Smooth muscle cell (in vitro differentiated cells): ENCODE data around the gene CMTR1. TPM values are rescaled to one million over a fixed set of nuclear protein-coding genes. Genes with fewer than 3 reads are reported as not detected.

Source experiments
- DNase-seq: peaks from one replicate; lab custom pipeline; 2025; ENCODE audit not compliant: unreplicated experiment; lab: John Stamatoyannopoulos, UW
- H2AFZ ChIP-seq: fragments of 200-600 bp; sonication (generic); 2 replicates; pipeline ENCODE4 v1.6.0; 2016; ENCODE audit warnings: antibody characterized with exemption, low read depth, mild to moderate bottlenecking
- H3F3A ChIP-seq: fragments of 200-600 bp; sonication (generic); 2 replicates; pipeline ENCODE4 v1.6.0; 2017; ENCODE audit warnings: antibody characterized with exemption, low read depth
- H3K27ac ChIP-seq: fragments of 200-600 bp; sonication (generic); 2 replicates; pipeline ENCODE4 v1.5.1; 2016; ENCODE audit warnings: low read depth, mild to moderate bottlenecking
- H3K27me3 ChIP-seq: fragments of 200-600 bp; sonication (generic); 2 replicates; pipeline ENCODE4 v1.6.1; 2016; ENCODE audit warnings: low read depth, mild to moderate bottlenecking
- H3K36me3 ChIP-seq: fragments of 200-600 bp; sonication (generic); 2 replicates; pipeline ENCODE4 v1.5.1; 2016; ENCODE audit warnings: low read depth
- H3K4me1 ChIP-seq: fragments of 200-600 bp; sonication (generic); 2 replicates; pipeline ENCODE4 v1.5.1; 2016; ENCODE audit warnings: low read depth
- H3K4me2 ChIP-seq: fragments of 200-600 bp; sonication (generic); 2 replicates; pipeline ENCODE4 v1.6.0; 2016; ENCODE audit warnings: mild to moderate bottlenecking
- H3K4me3 ChIP-seq: fragments of 200-600 bp; sonication (generic); 2 replicates; pipeline ENCODE4 v1.5.1; 2016; ENCODE audit warnings: mild to moderate bottlenecking
- H3K79me2 ChIP-seq: fragments of 200-600 bp; sonication (generic); 2 replicates; pipeline ENCODE4 v1.6.0; 2016; ENCODE audit warnings: low read depth, mild to moderate bottlenecking
- H3K9ac ChIP-seq: fragments of 200-600 bp; sonication (generic); 2 replicates; pipeline ENCODE4 v1.6.0; 2016; ENCODE audit warnings: low read depth
- H3K9me3 ChIP-seq: fragments of 200-600 bp; sonication (generic); replicated peaks from 2 replicates; pipeline ENCODE4 v1.5.1; 2016; ENCODE audit warnings: low read depth
- H4K20me1 ChIP-seq: fragments of 200-600 bp; sonication (generic); 2 replicates; pipeline ENCODE4 v1.6.0; 2016; ENCODE audit warnings: low read depth
- WGBS: methylation state at CpG from one replicate; pipeline ENCODE4 v1.1.7; 2016; ENCODE audit warnings: low lambda C conversion rate; 5-methylcytosine and 5-hydroxymethylcytosine counted together
- polyA plus RNA-seq: library from polyadenylated mRNA; unstranded; fragments of >200 nt; fragmentation: Nextera tagmentation; extraction: Ambion mirVana; gene quantifications from 2 replicates; pipeline ENCODE4 v1.2.1, GENCODE V29; 2016
- total RNA-seq: library from RNA; depleted of rRNA; stranded (reverse); fragments of >200 nt; gene quantifications from 2 replicates; pipeline ENCODE4 v1.2.3, GENCODE V29; 2014
- TF ChIP-seq, protein P1 (sequence below): fragments of 200-600 bp; sonication (generic); IDR thresholded peaks from 2 replicates; pipeline ENCODE4 v1.5.1; 2017; ENCODE audit warnings: borderline replicate concordance, mild to moderate bottlenecking, antibody characterized with exemption; ENCODE audit not compliant: insufficient read depth, poor library complexity, severe bottlenecking

The CMTR1 gene
- total and polyA plus RNA-seq, 2 experiments from 2014 or later, result 19.3 to 20.0 TPM

DNA sequence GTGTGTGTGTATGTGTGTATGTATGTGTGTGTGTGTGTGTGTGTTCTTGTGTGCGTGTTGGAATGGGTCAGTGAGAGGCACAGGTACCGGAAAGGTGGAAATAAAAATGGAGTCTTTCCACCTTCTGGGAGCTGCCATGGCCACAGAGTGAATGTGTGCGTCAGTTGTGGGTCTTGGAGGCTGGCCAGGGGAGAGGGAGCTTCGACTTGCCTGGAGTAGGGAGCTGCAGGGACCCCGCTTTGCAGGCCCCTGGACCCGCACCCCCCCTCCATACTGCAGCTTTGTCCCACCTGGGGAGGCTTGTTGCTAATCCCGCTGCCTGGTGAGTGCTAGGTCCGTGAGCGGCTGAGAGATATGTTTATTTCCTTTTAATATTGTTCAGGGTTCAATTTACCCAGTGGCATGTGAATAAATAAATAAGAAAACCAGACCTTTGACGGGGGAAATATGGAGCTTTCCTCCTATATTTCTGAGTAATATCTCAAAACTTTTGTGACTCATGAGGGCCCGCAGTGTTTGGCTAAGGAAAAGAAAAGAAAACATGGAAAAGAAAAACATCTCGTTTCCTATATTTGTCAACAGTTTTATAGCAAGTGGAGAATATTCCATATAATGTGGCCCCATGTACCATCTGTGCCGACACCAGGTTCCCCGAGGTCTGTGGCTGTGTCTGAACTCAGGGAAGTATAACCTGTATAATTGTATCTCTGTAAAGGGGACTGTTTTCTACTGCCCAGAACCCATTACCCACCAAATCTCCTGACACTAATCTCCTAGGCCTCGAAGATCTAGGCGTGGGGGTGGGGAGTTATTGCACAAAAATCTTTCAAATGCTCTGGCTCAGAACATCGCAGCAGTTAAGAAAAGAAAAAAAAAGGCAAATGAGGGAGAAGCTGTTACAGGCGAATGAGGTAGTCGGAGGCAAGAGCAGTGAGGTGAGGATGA, 91.3 kb downstream of the CMTR1 start:
- Histone ChIP-seq H4K20me1 (no peaks in the 10 kb centered on the region), H3K4me3 (no peak overlapping the region), H3K9ac (no peak overlapping the region), H3K9me3 (no peaks in the 10 kb centered on the region), H3K4me1 (no peaks in the 10 kb centered on the region), H3K36me3 (no peaks in the 10 kb centered on the region), H3K4me2 (no peak overlapping the region), H3F3A (no peaks in the 10 kb centered on the region), H3K79me2 (no peaks in the 10 kb centered on the region), H3K27me3 (no peaks in the 10 kb centered on the region), H2AFZ (no peak overlapping the region), H3K27ac (no peak overlapping the region)
- TF ChIP-seq, protein P1, sequence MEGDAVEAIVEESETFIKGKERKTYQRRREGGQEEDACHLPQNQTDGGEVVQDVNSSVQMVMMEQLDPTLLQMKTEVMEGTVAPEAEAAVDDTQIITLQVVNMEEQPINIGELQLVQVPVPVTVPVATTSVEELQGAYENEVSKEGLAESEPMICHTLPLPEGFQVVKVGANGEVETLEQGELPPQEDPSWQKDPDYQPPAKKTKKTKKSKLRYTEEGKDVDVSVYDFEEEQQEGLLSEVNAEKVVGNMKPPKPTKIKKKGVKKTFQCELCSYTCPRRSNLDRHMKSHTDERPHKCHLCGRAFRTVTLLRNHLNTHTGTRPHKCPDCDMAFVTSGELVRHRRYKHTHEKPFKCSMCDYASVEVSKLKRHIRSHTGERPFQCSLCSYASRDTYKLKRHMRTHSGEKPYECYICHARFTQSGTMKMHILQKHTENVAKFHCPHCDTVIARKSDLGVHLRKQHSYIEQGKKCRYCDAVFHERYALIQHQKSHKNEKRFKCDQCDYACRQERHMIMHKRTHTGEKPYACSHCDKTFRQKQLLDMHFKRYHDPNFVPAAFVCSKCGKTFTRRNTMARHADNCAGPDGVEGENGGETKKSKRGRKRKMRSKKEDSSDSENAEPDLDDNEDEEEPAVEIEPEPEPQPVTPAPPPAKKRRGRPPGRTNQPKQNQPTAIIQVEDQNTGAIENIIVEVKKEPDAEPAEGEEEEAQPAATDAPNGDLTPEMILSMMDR, result no peak
- WGBS, result 77% methylated on average over 19 of the region's 19 CpGs
- DNase-seq, result no peak

DNA sequence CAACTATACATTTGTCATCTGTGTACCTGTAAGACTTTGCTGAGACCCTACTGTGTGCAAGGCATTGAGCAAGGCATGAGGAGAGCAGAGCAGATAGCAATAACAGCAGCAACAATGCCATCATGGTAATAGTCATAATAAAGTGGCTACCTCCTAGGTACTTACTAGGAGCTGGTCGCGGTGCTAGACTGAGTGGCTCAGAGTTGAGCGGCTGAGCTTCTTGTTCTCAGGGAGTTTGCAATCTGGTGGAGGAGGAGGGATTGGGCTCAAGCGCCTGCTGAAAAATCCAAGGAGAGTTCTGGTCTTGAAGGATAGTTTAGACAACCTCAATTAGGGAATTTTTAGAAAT, 91.9 kb downstream of the CMTR1 start:
- H3K27me3 ChIP-seq, result no peaks in the 10 kb centered on the region
- no peaks in the 10 kb centered on the region for H3K79me2 ChIP-seq
- no peaks in the 10 kb centered on the region for H3K4me1 ChIP-seq
- H3K9ac ChIP-seq, result no peak overlapping the region
- H3K9me3 ChIP-seq, result no peaks in the 10 kb centered on the region
- TF ChIP-seq, protein P1, result no peak
- H3F3A ChIP-seq, result no peaks in the 10 kb centered on the region
- H3K4me3 ChIP-seq, result no peak overlapping the region
- H3K4me2 ChIP-seq, result no peak overlapping the region
- WGBS, result 75% methylated on average over 4 of the region's 4 CpGs
- no peak overlapping the region for H3K27ac ChIP-seq
- no peaks in the 10 kb centered on the region for H4K20me1 ChIP-seq
- no peaks in the 10 kb centered on the region for H3K36me3 ChIP-seq
- DNase-seq, result no peak
- no peak overlapping the region for H2AFZ ChIP-seq

DNA sequence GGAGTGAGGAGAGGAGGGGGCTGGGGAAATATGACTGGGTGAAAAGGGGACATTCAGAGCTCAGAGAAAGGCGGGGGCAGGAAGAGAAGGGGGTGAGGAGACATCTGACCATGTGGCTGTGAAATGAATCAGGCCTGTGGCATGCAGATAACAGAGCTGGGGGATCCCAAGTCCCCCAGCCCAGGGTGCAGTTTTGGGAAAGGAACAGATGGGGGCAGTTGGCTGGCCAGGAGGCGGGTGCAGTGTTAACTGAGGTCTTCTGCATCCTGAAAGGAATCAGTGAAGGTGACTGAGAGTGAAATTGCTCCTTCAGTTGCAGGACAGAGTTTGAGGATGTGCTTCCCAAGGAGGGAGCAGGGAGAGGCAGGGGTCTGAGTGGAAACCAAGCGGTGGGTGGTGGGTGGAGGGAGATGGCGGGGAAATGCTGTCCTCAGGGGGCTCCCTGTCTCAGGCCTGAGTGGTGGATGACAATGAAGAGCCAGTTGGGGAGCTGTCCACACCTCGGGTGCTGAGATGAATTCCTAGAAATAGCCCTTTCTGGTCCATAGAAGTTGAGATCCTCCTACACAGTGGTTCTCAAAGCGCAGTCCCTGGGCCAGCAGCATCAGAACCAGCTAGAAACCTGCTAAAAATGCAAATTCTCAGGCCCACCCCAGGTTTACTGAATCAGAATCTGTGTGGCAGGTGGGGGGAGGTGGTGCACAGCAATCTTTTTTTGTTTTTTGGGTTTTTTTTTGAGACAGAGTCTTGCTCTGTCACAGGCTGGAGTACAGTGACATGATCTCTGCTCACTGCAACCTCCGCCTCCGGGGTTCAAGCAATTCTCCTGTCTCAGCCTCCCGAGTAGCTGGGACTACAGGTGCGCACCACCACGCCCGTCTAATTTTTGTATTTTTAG, 92.7 kb downstream of the CMTR1 start:
- WGBS, result 67% methylated on average over 12 of the region's 12 CpGs
- no peak for DNase-seq

More for the DNA sequence above, 92.7 kb downstream of the CMTR1 start:
- H4K20me1 ChIP-seq, result no peaks in the 10 kb centered on the region
- TF ChIP-seq, protein P1, result no peak
- no peak overlapping the region for H3K27ac ChIP-seq
- no peaks in the 10 kb centered on the region for H3K79me2 ChIP-seq
- no peaks in the 10 kb centered on the region for H3F3A ChIP-seq
- H2AFZ ChIP-seq, result no peak overlapping the region
- H3K9ac ChIP-seq, result no peak overlapping the region
- no peaks in the 10 kb centered on the region for H3K4me1 ChIP-seq
- H3K4me3 ChIP-seq, result no peak overlapping the region
- H3K9me3 ChIP-seq, result no peaks in the 10 kb centered on the region
- no peaks in the 10 kb centered on the region for H3K36me3 ChIP-seq
- no peak overlapping the region for H3K4me2 ChIP-seq
- peaks cover 2% of the 10 kb centered on the region for H3K27me3 ChIP-seq
